OCI-LY7 (cell line): ENCODE data around the gene PLOD1. TPM values are rescaled to one million over a fixed set of nuclear protein-coding genes. Genes with fewer than 3 reads are reported as not detected.

ENCODE experiments used
- BruUV-seq: library from RNA; stranded (reverse); fragments of 400-500 nt; replicated peaks from 2 replicates; lab custom pipeline; 2021; lab: Mats Ljungman, UMichigan
- CTCF ChIA-PET: fragments of 300-600 bp; sonication (Branson Sonifier 250); formaldehyde crosslinking; loops from one replicate; lab custom pipeline; 2022; ENCODE audit warnings: antibody characterized with exemption; ENCODE audit not compliant: unreplicated experiment; lab: Charles Lee
- POLR2A ChIA-PET: fragments of 300-600 bp; sonication (Branson Sonifier 250); formaldehyde crosslinking; loops from one replicate; lab custom pipeline; 2022; ENCODE audit warnings: antibody characterized with exemption; lab: Charles Lee
- DNase-seq: peaks from one replicate; pipeline ENCODE4 v3.0.0-alpha.2; 2015; ENCODE audit warnings: low spot score
- H2AFZ ChIP-seq: fragments of 200-600 bp; sonication (generic), shearing (Covaris generic); 2 replicates; pipeline ENCODE4 v1.6.1; 2014; ENCODE audit warnings: mild to moderate bottlenecking, antibody characterized with exemption, low read length, moderate library complexity
- H3K27ac ChIP-seq: fragments of 200-600 bp; sonication (generic); 2 replicates; pipeline ENCODE4 v1.5.1; 2014; ENCODE audit warnings: mixed run types, low read depth, mild to moderate bottlenecking, moderate library complexity, low read length, inconsistent platforms; ENCODE audit not compliant: poor library complexity, severe bottlenecking
- H3K36me3 ChIP-seq: fragments of 200-600 bp; sonication (generic); 2 replicates; pipeline ENCODE4 v1.6.1; 2014; ENCODE audit warnings: mild to moderate bottlenecking, antibody characterized with exemption, low read length, moderate library complexity, mixed read lengths; ENCODE audit not compliant: insufficient read depth
- H3K4me1 ChIP-seq: fragments of 200-600 bp; sonication (generic); 2 replicates; pipeline ENCODE4 v1.5.1; 2014; ENCODE audit warnings: mild to moderate bottlenecking, low read length; ENCODE audit not compliant: insufficient read depth, poor library complexity, severe bottlenecking
- H3K4me2 ChIP-seq: fragments of 200-600 bp; sonication (generic); 2 replicates; pipeline ENCODE4 v1.6.1; 2014; ENCODE audit warnings: mild to moderate bottlenecking, low read length
- H3K4me3 ChIP-seq: fragments of 200-600 bp; sonication (generic); 2 replicates; pipeline ENCODE4 v1.5.1; 2014; ENCODE audit warnings: mild to moderate bottlenecking, low read depth, low read length; ENCODE audit not compliant: poor library complexity, severe bottlenecking
- H3K79me2 ChIP-seq: fragments of 200-600 bp; sonication (generic); 2 replicates; pipeline ENCODE4 v1.6.1; 2016; ENCODE audit warnings: low read depth, mild to moderate bottlenecking, low read length, moderate library complexity, mixed read lengths; ENCODE audit not compliant: insufficient read depth
- H3K9me2 ChIP-seq: fragments of 200-600 bp; sonication (generic); 2 replicates; pipeline ENCODE4 v1.6.1; 2016; ENCODE audit warnings: mild to moderate bottlenecking, low read length, mixed read lengths; ENCODE audit not compliant: insufficient read depth
- H3K9me3 ChIP-seq: fragments of 200-600 bp; sonication (generic); 2 replicates; pipeline ENCODE4 v1.6.1; 2014; ENCODE audit warnings: mild to moderate bottlenecking, mixed run types, low read length, mixed read lengths
- H4K20me1 ChIP-seq: fragments of 200-600 bp; sonication (generic); 2 replicates; pipeline ENCODE4 v1.6.1; 2014; ENCODE audit warnings: mild to moderate bottlenecking, antibody characterized with exemption, low read length, moderate library complexity, mixed read lengths; ENCODE audit not compliant: insufficient read depth
- CTCF ChIP-seq: fragments of 200-600 bp; sonication (generic); conservative IDR thresholded peaks from 2 replicates; pipeline ENCODE4 v1.5.1; 2014; ENCODE audit warnings: mild to moderate bottlenecking, antibody characterized with exemption, low read length, moderate library complexity, mixed read lengths
- EZH2phosphoT487 ChIP-seq: fragments of 200-600 bp; sonication (generic); IDR thresholded peaks from 2 replicates; pipeline ENCODE4 v1.6.1; 2018; ENCODE audit warnings: low read depth, borderline replicate concordance, mild to moderate bottlenecking, mixed run types, antibody characterized with exemption, low read length, moderate library complexity, mixed read lengths
- intact Hi-C: fragments of 100-400 bp; cut with micrococcal nuclease; formaldehyde crosslinking; loops from one replicate; pipeline ENCODE4 v1.10.0; 2022; ENCODE audit not compliant: unreplicated experiment
- total RNA-seq, 2 experiments: library from RNA; depleted of rRNA in 1 of 2; stranded (reverse); fragments of >200 nt in 1 of 2; shearing (Covaris generic) in 1 of 2; gene quantifications; 2 replicates each; pipeline ENCODE4 v1.2.3, GENCODE V29; 2014 to 2022

Gene PLOD1
- total RNA-seq, 2 experiments from 2014 or later = 11.3 to 11.7 TPM

DNA sequence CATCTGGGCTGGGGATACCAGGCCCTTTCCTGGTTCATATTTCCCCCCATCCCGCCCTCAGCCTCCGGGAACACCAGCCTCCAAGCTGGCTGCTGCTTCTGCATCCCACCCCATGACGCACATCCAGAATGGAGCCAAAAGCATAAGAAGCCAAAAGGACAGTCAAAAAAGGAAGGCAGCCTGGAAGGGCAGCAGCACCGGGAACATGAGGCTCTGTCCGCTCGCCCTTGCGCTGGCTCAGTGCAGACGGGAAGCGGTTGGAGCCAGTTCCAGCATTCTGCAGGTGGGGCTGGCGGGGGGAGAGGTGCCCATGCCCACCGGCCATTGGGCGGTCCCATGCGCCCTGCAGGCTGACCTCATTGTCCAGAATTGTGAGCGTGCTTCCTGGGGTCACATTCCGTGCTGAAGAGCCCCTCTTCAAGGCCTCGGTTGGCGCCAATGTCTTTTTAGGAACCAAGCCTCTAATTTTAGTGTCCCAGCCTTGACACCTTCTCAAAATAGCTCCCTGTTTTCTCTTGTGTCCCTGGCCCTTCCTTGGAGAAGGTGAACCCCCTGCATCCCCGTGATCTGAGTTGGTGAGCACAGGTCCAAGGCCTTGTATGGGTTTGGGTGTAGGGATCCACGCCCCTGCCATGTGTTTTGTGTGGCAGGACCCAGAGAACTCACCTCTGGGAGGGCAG is 47.4 kb upstream of the PLOD1 start:
- Histone ChIP-seq H3K9me3 (no peaks in the 10 kb centered on the region), H3K4me2 (no peak overlapping the region), H2AFZ (no peak overlapping the region), H3K4me1 (no peaks in the 10 kb centered on the region), H3K4me3 (no peak overlapping the region), H3K36me3 (no peaks in the 10 kb centered on the region), H4K20me1 (no peaks in the 10 kb centered on the region), H3K9me2 (no peaks in the 10 kb centered on the region), H3K27ac (no peak overlapping the region), H3K79me2 (no peaks in the 10 kb centered on the region)
- DNase-seq = no peak
- ChIA-PET CTCF (no interaction called here), POLR2A (no interaction called here)
- intact Hi-C loops = no loop called here
- BruUV-seq = no TSS peak
- TF ChIP-seq EZH2phosphoT487 (no peak), CTCF (no peak)

DNA sequence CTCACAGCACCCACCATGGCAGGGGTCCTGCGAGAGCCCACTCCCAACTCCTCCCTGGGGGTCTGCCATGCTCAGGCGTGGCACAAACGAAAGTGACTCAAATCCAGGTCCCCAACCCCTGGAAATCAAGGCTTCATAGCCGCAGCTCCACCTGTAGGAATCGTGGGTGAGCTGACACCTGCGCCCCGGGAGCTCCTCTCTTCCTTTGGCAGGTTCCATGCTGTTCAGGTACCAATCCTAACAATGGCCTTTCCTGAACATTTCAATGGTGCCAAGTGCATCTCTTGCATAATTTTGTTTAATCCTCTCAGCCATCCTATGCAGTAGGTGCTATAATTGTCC is 46.9 kb upstream of the PLOD1 start:
- Histone ChIP-seq H3K4me2 (no peak overlapping the region), H4K20me1 (no peaks in the 10 kb centered on the region), H3K9me2 (no peaks in the 10 kb centered on the region), H3K4me1 (no peaks in the 10 kb centered on the region), H3K27ac (no peak overlapping the region), H3K36me3 (no peaks in the 10 kb centered on the region), H3K4me3 (no peak overlapping the region), H3K9me3 (no peaks in the 10 kb centered on the region), H3K79me2 (no peaks in the 10 kb centered on the region), H2AFZ (no peak overlapping the region)
- DNase-seq = no peak
- ChIA-PET POLR2A (no interaction called here), CTCF (no interaction called here)
- no TSS peak for BruUV-seq
- no peak for TF ChIP-seq EZH2phosphoT487
- no peak for TF ChIP-seq CTCF
- intact Hi-C loops = no loop called here

GRCh38 chr1:11888206-11888876 is 46.2 kb upstream of the PLOD1 start:
- no peak overlapping the region for H2AFZ ChIP-seq
- BruUV-seq = no TSS peak
- no peak for DNase-seq
- intact Hi-C loops = no loop called here
- no peaks in the 10 kb centered on the region for H3K36me3 ChIP-seq
- no peak overlapping the region for H3K27ac ChIP-seq
- H3K79me2 ChIP-seq = no peaks in the 10 kb centered on the region
- ChIA-PET CTCF (no interaction called here), POLR2A (no interaction called here)
- H3K4me3 ChIP-seq = no peak overlapping the region
- TF ChIP-seq EZH2phosphoT487 (no peak), CTCF (no peak)
- H3K9me2 ChIP-seq = no peaks in the 10 kb centered on the region
- H3K9me3 ChIP-seq = no peaks in the 10 kb centered on the region
- H4K20me1 ChIP-seq = no peaks in the 10 kb centered on the region
- no peaks in the 10 kb centered on the region for H3K4me1 ChIP-seq
- no peak overlapping the region for H3K4me2 ChIP-seq
